Measurements from ENCODE around the gene IFT27.

GRCh38 chr22:36808721-36809344, 32.9 kb upstream of the IFT27 start:
- no peak for TF ChIP-seq REST (IDR thresholded peaks at IDR 0.05; ENCODE audit: unreplicated experiment)
- no peak for TF ChIP-seq CTCF (conservative IDR thresholded peaks at IDR 0.05; ENCODE audit: low read depth in 2 of 2)
- no peak for TF ChIP-seq ETS1 (IDR thresholded peaks at IDR 0.05)
- TF ChIP-seq CREB1 (CRISPR knock-in tag; IDR thresholded peaks at IDR 0.05; ENCODE audit: low read depth): no peak
- no peak for TF ChIP-seq EZH2 (IDR thresholded peaks at IDR 0.05; ENCODE audit: low read depth, unreplicated experiment)
- TF ChIP-seq POLR2AphosphoS5 (IDR thresholded peaks at IDR 0.05; ENCODE audit: low read depth): no peak
- no peak for TF ChIP-seq ZNF331 (CRISPR knock-in tag; IDR thresholded peaks at IDR 0.05; ENCODE audit: low read depth)
- TF ChIP-seq JUNB (IDR thresholded peaks at IDR 0.05; ENCODE audit: unreplicated experiment): no peak
- TF ChIP-seq EZH2phosphoT487 (IDR thresholded peaks at IDR 0.05; ENCODE audit: unreplicated experiment): no peak
- TF ChIP-seq ZNF462 (CRISPR knock-in tag; IDR thresholded peaks at IDR 0.05): no peak
- TF ChIP-seq NANOG (IDR thresholded peaks at IDR 0.05; ENCODE audit: borderline replicate concordance): no peak
- no peak for TF ChIP-seq ZNF114 (CRISPR knock-in tag; IDR thresholded peaks at IDR 0.05)

Measured in GM23338 (cell line).